LNCaP clone FGC (cell line): Measurements from ENCODE around the gene TMEM253.
A peak's percentile ranks its signal among the peaks of the same experiment; 100 is the strongest.

Source experiments
- DNase-seq: peaks from one replicate; pipeline ENCODE4 v3.0.0-alpha.2; 2011; ENCODE audit warnings: low read depth
- H3K4me3 ChIP-seq: 2 replicates; pipeline ENCODE4 v1.5.1; 2011; ENCODE audit warnings: mild to moderate bottlenecking, low read depth, low read length, control low read depth
- CTCF ChIP-seq: IDR thresholded peaks from 2 replicates; pipeline ENCODE4 v1.5.1; 2012; ENCODE audit warnings: mild to moderate bottlenecking; ENCODE audit not compliant: control insufficient read depth, insufficient read depth; ENCODE audit errors: extremely low read depth

The TMEM253 gene

GRCh38 chr14:21096438-21096837 is 4.4 kb upstream of the TMEM253 start:
- no peak overlapping the region for H3K4me3 ChIP-seq
- TF ChIP-seq CTCF: no peak

GRCh38 chr14:21096978-21097635 is 3.8 kb upstream of the TMEM253 start:
- H3K4me3 ChIP-seq: no peak overlapping the region
- no peak for DNase-seq

More at GRCh38 chr14:21096438-21096837, 4.4 kb upstream of the TMEM253 start:
- DNase-seq: no peak

GRCh38 chr14:21097636-21098075 is 3.2 kb upstream of the TMEM253 start:
- no peak for TF ChIP-seq CTCF
- no peak for DNase-seq
- H3K4me3 ChIP-seq: no peak overlapping the region; the same call in 1 of the 2 replicates

More at GRCh38 chr14:21096978-21097635, 3.8 kb upstream of the TMEM253 start:
- TF ChIP-seq CTCF: no peak

GRCh38 chr14:21098076-21098891 is 2.6 kb upstream of the TMEM253 start, which contains the start of gene ZNF219:
ZNF219 (minus strand) TSS chr14:21098655; CDS start chr14:21093591, 5,064 bp downstream.
- no peak for TF ChIP-seq CTCF
- H3K4me3 ChIP-seq: peak within 1 kb of the TSS; percentile 72
- no peak for DNase-seq

- peak overlapping the region; percentile 72 for H3K4me3 ChIP-seq
- TF ChIP-seq CTCF: no peak
- no peak for DNase-seq
Measured at GRCh38 chr14:21098892-21099595, 1.8 kb upstream of the TMEM253 start.

- TF ChIP-seq CTCF: no peak
- H3K4me3 ChIP-seq: peak overlapping the region; percentile 72
- DNase-seq: no peak
Measured at GRCh38 chr14:21099596-21099985, 1.3 kb upstream of the TMEM253 start.
